Psoas muscle (tissue), 8 donors: Measurements from ENCODE around the gene COL2A1. TPM values are rescaled to one million over a fixed set of nuclear protein-coding genes. Genes with fewer than 3 reads are reported as not detected.

Experiments
- ATAC-seq, 4 donors: fragments of 200-7000 bp; cut with Tn5 transposase; one replicate each; pipeline ENCODE4 v1.9.1; 2020; ENCODE audit warnings: moderate library complexity in 3 of 4, mild to moderate bottlenecking in 2 of 4
- DNase-seq, 2 donors: peaks; one replicate each; pipeline ENCODE4 v3.0.0-alpha.2; 2020
- H3K27ac ChIP-seq: fragments of 200-600 bp; one replicate; pipeline ENCODE4 v1.8.0; 2022
- H3K27me3 ChIP-seq, 3 donors: fragments of 200-600 bp in 1 of 3; one replicate each; pipeline versions ENCODE4 v1.6.1 to v1.8.0; 2013 to 2022; ENCODE audit warnings: low read length in 2 of 3, mild to moderate bottlenecking in 2 of 3, moderate library complexity in 1 of 3; ENCODE audit not compliant: insufficient read depth in 3 of 3
- H3K36me3 ChIP-seq, 2 donors: fragments of 200-600 bp in 1 of 2; one replicate each; pipeline versions ENCODE4 v1.6.1 to v1.8.0; 2013 to 2022; ENCODE audit warnings: low read depth in 1 of 2, mild to moderate bottlenecking in 1 of 2, moderate library complexity in 1 of 2; ENCODE audit not compliant: insufficient read depth in 1 of 2
- H3K4me1 ChIP-seq: fragments of 200-600 bp; one replicate; pipeline ENCODE4 v1.8.0; 2022
- H3K4me3 ChIP-seq: fragments of 200-600 bp; one replicate; pipeline ENCODE4 v1.8.0; 2022; ENCODE audit warnings: mild to moderate bottlenecking
- H3K9me3 ChIP-seq: fragments of 200-600 bp; one replicate; pipeline ENCODE4 v1.8.0; 2022
- CTCF ChIP-seq: fragments of 200-600 bp; IDR thresholded peaks from one replicate; pipeline ENCODE4 v1.8.0; 2022; ENCODE audit warnings: antibody characterized with exemption
- WGBS, 3 donors: extraction: QIAGEN DNeasy Blood & Tissue Kit; methylation state at CpG; one replicate each; pipeline versions ENCODE4 v1.1.6 to v1.1.7; 2013; 5-methylcytosine and 5-hydroxymethylcytosine counted together
- intact Hi-C, 2 donors: fragments of 100-400 bp; cut with DNase I; formaldehyde crosslinking; loops; one replicate each; pipeline versions ENCODE4 v1.11.0 to v1.14.2; 2022
- polyA plus RNA-seq, 3 donors: library from polyadenylated mRNA; stranded (reverse); fragments of 200-250 nt; gene quantifications; one replicate each; pipeline ENCODE4 v1.2.3, GENCODE V29; 2013
- total RNA-seq, 4 donors: library from RNA; stranded (reverse); fragmentation: NEBNext Ultra II Directional in 2 of 4; extraction: Animal tissue kit (Norgen Biotek cat#: 25700) in 2 of 4; gene quantifications; one replicate each; pipeline versions ENCODE4 v1.2.1 to v1.2.4, GENCODE V29; 2021 to 2023
- donor health status: healthy with polysubstance abuse.
- donor health status: DM: no; HTN: no; CAD: no; lungs with moderate emphysema.
- donor health status: Bipolar disorder and iron deficiency.
- donor health status: healthy.
- donor health status: DM: yes; HTN: yes; CAD: no.
- donor health status: DM: no; HTN: no; CAD: no.
- donor health status: DM: no; HTN: no; CAD: no.
- donor health status: DM: yes; HTN: yes; CAD: no.

COL2A1 gene
- total and polyA plus RNA-seq, 7 donors: 0.06 to 0.41 (median 0.07) TPM; not detected in 4

GRCh38 chr12:47941475-47941780 is 62.8 kb downstream of the COL2A1 start:
- no peaks in the 10 kb centered on the region for H3K9me3 ChIP-seq
- no peak overlapping the region for H3K27ac ChIP-seq
- H3K36me3 ChIP-seq: no peaks in the 10 kb centered on the region
- H3K4me3 ChIP-seq: no peak overlapping the region
- intact Hi-C loops: loop anchor here in 1 of 2 donors (5.0 kb wide), 1 partner anchor 226 kb away; no protein-coding TSS in a partner anchor
- DNase-seq (no peak), ATAC-seq (no peak)
- TF ChIP-seq CTCF: no peak
- no peaks in the 10 kb centered on the region for H3K4me1 ChIP-seq
- WGBS, 3 donors: 80 to 84% (median 81%) methylated on average over 7 to 9 of the region's 9 CpGs
- H3K27me3 ChIP-seq: peaks cover 0 to 16% (median 4%) of the 10 kb centered on the region in 3 donors

- 92 to 96% (median 95%) methylated on average over 10 of the region's 10 CpGs for WGBS, 3 donors
- no peak for TF ChIP-seq CTCF
- ATAC-seq: no peak
- no peaks in the 10 kb centered on the region for H3K4me1 ChIP-seq
- no peaks in the 10 kb centered on the region for H3K36me3 ChIP-seq
- DNase-seq: no peak
- no peak overlapping the region for H3K27ac ChIP-seq
- intact Hi-C loops: loop anchor here in 1 of 2 donors (5.0 kb wide), 1 partner anchor 226 kb away; no protein-coding TSS in a partner anchor
- no peaks in the 10 kb centered on the region for H3K9me3 ChIP-seq
- no peak overlapping the region for H3K4me3 ChIP-seq
- peaks cover 0 to 16% (median 4%) of the 10 kb centered on the region in 3 donors for H3K27me3 ChIP-seq
Observed at GRCh38 chr12:47940773-47941474, 63.4 kb downstream of the COL2A1 start.

GRCh38 chr12:47939009-47939601 is 65.2 kb downstream of the COL2A1 start:
- no peak overlapping the region for H3K4me3 ChIP-seq
- 86 to 91% (median 86%) methylated on average over 6 of the region's 6 CpGs for WGBS, 3 donors
- no peaks in the 10 kb centered on the region for H3K4me1 ChIP-seq
- no peak for ATAC-seq
- H3K9me3 ChIP-seq: no peaks in the 10 kb centered on the region
- TF ChIP-seq CTCF: no peak
- peaks cover 0 to 16% (median 4%) of the 10 kb centered on the region in 3 donors for H3K27me3 ChIP-seq
- intact Hi-C loops: no loop called here
- no peaks in the 10 kb centered on the region for H3K36me3 ChIP-seq
- no peak overlapping the region for H3K27ac ChIP-seq
- DNase-seq: no peak

- 87 to 95% (median 95%) methylated on average over 4 of the region's 4 CpGs for WGBS, 3 donors
- no peak for DNase-seq
- intact Hi-C loops: no loop called here
- no peak overlapping the region for H3K4me3 ChIP-seq
- no peak for TF ChIP-seq CTCF
- H3K27me3 ChIP-seq: peaks cover 0 to 15% (median 4%) of the 10 kb centered on the region in 3 donors
- H3K9me3 ChIP-seq: no peaks in the 10 kb centered on the region
- no peaks in the 10 kb centered on the region for H3K36me3 ChIP-seq
- no peak overlapping the region for H3K27ac ChIP-seq
- no peaks in the 10 kb centered on the region for H3K4me1 ChIP-seq
- ATAC-seq: no peak
Observed at GRCh38 chr12:47938594-47938993, 65.7 kb downstream of the COL2A1 start.
